Tibial nerve (tissue), 3 donors: ENCODE measurements around the gene TMEM129.

ENCODE experiments used
- POLR2A ChIP-seq, 2 donors: fragments of 450-650 bp; IDR thresholded peaks; one replicate each; pipeline ENCODE4 v1.6.1; 2017; ENCODE audit warnings: antibody characterized with exemption in 2 of 2, mild to moderate bottlenecking in 2 of 2, moderate library complexity in 2 of 2
- TF ChIP-seq, protein P1 (sequence below), 5 experiments: fragments of 200-600 bp in 3 of 5; fragments of 450-650 bp in 2 of 5; sonication (generic) in 3 of 5; IDR thresholded peaks; one replicate each; pipeline ENCODE4 v1.5.1; 2016 to 2019; ENCODE audit warnings: antibody characterized with exemption in 5 of 5, mild to moderate bottlenecking in 3 of 5, moderate library complexity in 2 of 5

DNA sequence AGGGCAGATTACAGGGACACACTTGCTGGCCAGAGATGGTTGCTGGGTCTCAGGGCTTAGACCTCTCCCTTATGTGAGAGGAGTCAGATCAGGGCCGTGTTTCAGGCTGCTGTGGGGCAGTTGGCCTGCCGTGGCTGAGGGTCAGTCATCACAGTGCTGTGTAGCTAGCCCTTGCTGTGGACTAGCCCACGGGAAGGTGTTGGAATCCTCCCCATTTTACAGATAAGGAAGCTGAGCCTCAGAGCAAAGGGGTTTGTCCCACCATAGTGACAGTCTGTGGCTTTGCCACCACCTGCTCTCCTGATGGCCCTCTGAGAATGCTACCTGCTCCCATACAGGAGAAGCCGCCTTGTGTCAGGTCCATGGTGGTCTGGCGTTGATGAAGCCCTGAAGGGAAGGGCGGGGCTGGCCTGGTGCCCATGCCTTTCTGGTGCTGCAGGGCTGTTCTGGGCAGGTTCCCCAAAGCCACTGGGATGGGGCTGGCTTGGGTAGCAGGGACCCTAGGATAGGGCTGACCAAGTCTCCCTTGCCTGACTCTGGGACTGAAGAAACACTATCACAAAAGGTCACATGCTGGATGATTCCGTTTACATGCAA is 34.6 kb downstream of the TMEM129 start:
- no peak for TF ChIP-seq POLR2A (IDR thresholded peaks at IDR 0.05)
- TF ChIP-seq, protein P1, sequence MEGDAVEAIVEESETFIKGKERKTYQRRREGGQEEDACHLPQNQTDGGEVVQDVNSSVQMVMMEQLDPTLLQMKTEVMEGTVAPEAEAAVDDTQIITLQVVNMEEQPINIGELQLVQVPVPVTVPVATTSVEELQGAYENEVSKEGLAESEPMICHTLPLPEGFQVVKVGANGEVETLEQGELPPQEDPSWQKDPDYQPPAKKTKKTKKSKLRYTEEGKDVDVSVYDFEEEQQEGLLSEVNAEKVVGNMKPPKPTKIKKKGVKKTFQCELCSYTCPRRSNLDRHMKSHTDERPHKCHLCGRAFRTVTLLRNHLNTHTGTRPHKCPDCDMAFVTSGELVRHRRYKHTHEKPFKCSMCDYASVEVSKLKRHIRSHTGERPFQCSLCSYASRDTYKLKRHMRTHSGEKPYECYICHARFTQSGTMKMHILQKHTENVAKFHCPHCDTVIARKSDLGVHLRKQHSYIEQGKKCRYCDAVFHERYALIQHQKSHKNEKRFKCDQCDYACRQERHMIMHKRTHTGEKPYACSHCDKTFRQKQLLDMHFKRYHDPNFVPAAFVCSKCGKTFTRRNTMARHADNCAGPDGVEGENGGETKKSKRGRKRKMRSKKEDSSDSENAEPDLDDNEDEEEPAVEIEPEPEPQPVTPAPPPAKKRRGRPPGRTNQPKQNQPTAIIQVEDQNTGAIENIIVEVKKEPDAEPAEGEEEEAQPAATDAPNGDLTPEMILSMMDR (IDR thresholded peaks at IDR 0.05), result no peak
